ENCODE results near the gene DLGAP1. TPM values are rescaled to one million over a fixed set of nuclear protein-coding genes. Genes with fewer than 3 reads are reported as not detected.

DLGAP1 gene
- polyA plus RNA-seq, 4 donors: 0.22 to 0.47 TPM; not detected in 2

GRCh38 chr18:4276953-4277585, 178.0 kb downstream of the DLGAP1 start:
- Histone ChIP-seq H3K4me1 (ENCODE audit: control insufficient read depth in 3 of 3, insufficient read depth in 2 of 3, low read depth in 1 of 3, low read length in 2 of 3) (no peaks in the 10 kb centered on the region), H3K4me3 (ENCODE audit: low read depth in 1 of 3, low read length in 3 of 3) (no peak overlapping the region), H3K27me3 (ENCODE audit: control insufficient read depth in 3 of 3, insufficient read depth in 3 of 3, low read length in 3 of 3) (no peaks in the 10 kb centered on the region), H3K36me3 (ENCODE audit: control insufficient read depth in 3 of 3, insufficient read depth in 2 of 3, low read depth in 1 of 3, low read length in 3 of 3) (no peaks in the 10 kb centered on the region), H3K27ac (ENCODE audit: low read depth in 1 of 3, low read length in 2 of 3) (no peak overlapping the region), H3K9me3 (ENCODE audit: control insufficient read depth in 2 of 2, insufficient read depth in 1 of 2, low read depth in 1 of 2, low read length in 1 of 2) (no peaks in the 10 kb centered on the region)
- DNase-seq: no peak
- no peak for FAIRE-seq
- WGBS, 3 donors: 67 to 78% (median 71%) methylated on average over 5 of the region's 5 CpGs

- 95 to 99% (median 97%) methylated on average over 2 of the region's 2 CpGs for WGBS, 3 donors
- no peak for DNase-seq
- FAIRE-seq: no peak
- H3K36me3 ChIP-seq (ENCODE audit: control insufficient read depth in 3 of 3, insufficient read depth in 2 of 3, low read depth in 1 of 3, low read length in 3 of 3): no peaks in the 10 kb centered on the region
- H3K4me3 ChIP-seq (ENCODE audit: low read depth in 1 of 3, low read length in 3 of 3): no peak overlapping the region
- H3K27me3 ChIP-seq (ENCODE audit: control insufficient read depth in 3 of 3, insufficient read depth in 3 of 3, low read length in 3 of 3): no peaks in the 10 kb centered on the region
- H3K9me3 ChIP-seq (ENCODE audit: control insufficient read depth in 2 of 2, insufficient read depth in 1 of 2, low read depth in 1 of 2, low read length in 1 of 2): no peaks in the 10 kb centered on the region
- no peak overlapping the region for H3K27ac ChIP-seq (ENCODE audit: low read depth in 1 of 3, low read length in 2 of 3)
- no peaks in the 10 kb centered on the region for H3K4me1 ChIP-seq (ENCODE audit: control insufficient read depth in 3 of 3, insufficient read depth in 2 of 3, low read depth in 1 of 3, low read length in 2 of 3)
These were observed 183.2 kb downstream of the DLGAP1 start for GRCh38 chr18:4271952-4272351.

- FAIRE-seq: no peak
- 23 to 59% (median 50%) methylated on average over 2 of the region's 2 CpGs for WGBS, 3 donors
- H3K4me3 ChIP-seq (ENCODE audit: low read depth in 1 of 3, low read length in 3 of 3): no peak overlapping the region
- no peaks in the 10 kb centered on the region for H3K9me3 ChIP-seq (ENCODE audit: control insufficient read depth in 2 of 2, insufficient read depth in 1 of 2, low read depth in 1 of 2, low read length in 1 of 2)
- H3K27ac ChIP-seq (ENCODE audit: low read depth in 1 of 3, low read length in 2 of 3): no peak overlapping the region
- no peaks in the 10 kb centered on the region for H3K36me3 ChIP-seq (ENCODE audit: control insufficient read depth in 3 of 3, insufficient read depth in 2 of 3, low read depth in 1 of 3, low read length in 3 of 3)
- H3K4me1 ChIP-seq (ENCODE audit: control insufficient read depth in 3 of 3, insufficient read depth in 2 of 3, low read depth in 1 of 3, low read length in 2 of 3): no peaks in the 10 kb centered on the region
- no peaks in the 10 kb centered on the region for H3K27me3 ChIP-seq (ENCODE audit: control insufficient read depth in 3 of 3, insufficient read depth in 3 of 3, low read length in 3 of 3)
- no peak for DNase-seq
These were observed 184.1 kb downstream of the DLGAP1 start for GRCh38 chr18:4270988-4271387.

DNA sequence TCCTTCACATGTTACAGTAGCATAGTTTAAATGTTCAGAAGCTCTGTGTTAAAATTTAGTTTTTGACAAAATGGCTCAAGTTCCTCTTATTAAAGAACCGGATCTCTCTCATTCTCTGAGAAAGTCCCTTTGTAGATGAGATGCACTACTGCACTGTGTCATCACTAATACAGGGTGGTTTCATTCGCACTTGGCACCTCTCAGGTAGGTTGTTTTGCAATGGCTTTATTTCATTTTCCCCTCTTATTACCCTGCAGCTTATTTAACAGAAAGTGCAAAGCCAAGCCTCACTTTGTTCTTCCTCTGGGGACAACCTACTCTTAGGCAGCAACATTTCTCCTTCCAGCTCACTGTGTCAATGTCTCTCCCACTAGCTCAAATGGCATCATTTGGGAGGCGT, 185.1 kb downstream of the DLGAP1 start:
- Histone ChIP-seq H3K4me3 (ENCODE audit: low read depth in 1 of 3, low read length in 3 of 3) (no peak overlapping the region), H3K9me3 (ENCODE audit: control insufficient read depth in 2 of 2, insufficient read depth in 1 of 2, low read depth in 1 of 2, low read length in 1 of 2) (no peaks in the 10 kb centered on the region), H3K27me3 (ENCODE audit: control insufficient read depth in 3 of 3, insufficient read depth in 3 of 3, low read length in 3 of 3) (no peaks in the 10 kb centered on the region), H3K4me1 (ENCODE audit: control insufficient read depth in 3 of 3, insufficient read depth in 2 of 3, low read depth in 1 of 3, low read length in 2 of 3) (no peaks in the 10 kb centered on the region), H3K27ac (ENCODE audit: low read depth in 1 of 3, low read length in 2 of 3) (no peak overlapping the region), H3K36me3 (ENCODE audit: control insufficient read depth in 3 of 3, insufficient read depth in 2 of 3, low read depth in 1 of 3, low read length in 3 of 3) (no peaks in the 10 kb centered on the region)
- 83 to 91% (median 88%) methylated on average over 3 of the region's 3 CpGs for WGBS, 3 donors
- DNase-seq: no peak
- no peak for FAIRE-seq

DNA sequence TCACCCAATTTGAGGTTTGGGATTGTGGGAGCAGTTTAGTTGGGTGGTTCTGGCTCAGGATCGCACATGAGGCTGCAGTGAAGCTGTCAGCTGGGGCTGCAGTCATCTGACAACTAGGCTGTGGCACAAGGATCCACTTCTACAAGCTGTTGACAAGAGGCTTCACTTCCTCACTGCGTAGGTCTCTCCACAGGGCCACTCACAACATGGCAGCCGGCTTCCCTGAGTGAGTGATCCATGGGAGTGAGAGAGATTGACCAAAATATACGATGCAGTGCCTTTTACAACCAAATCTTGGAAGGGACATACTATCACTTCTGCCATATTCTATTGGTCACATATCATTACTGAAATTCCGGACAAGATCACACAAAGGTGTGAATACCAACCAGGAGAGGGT, 187.5 kb downstream of the DLGAP1 start:
- WGBS, 3 donors: 69 to 82% (median 74%) methylated on average over 5 of the region's 5 CpGs
- no peak for DNase-seq
- no peaks in the 10 kb centered on the region for H3K9me3 ChIP-seq (ENCODE audit: control insufficient read depth in 2 of 2, insufficient read depth in 1 of 2, low read depth in 1 of 2, low read length in 1 of 2)
- no peaks in the 10 kb centered on the region for H3K27me3 ChIP-seq (ENCODE audit: control insufficient read depth in 3 of 3, insufficient read depth in 3 of 3, low read length in 3 of 3)
- no peak overlapping the region for H3K27ac ChIP-seq (ENCODE audit: low read depth in 1 of 3, low read length in 2 of 3)
- H3K4me1 ChIP-seq (ENCODE audit: control insufficient read depth in 3 of 3, insufficient read depth in 2 of 3, low read depth in 1 of 3, low read length in 2 of 3): no peaks in the 10 kb centered on the region
- no peak for FAIRE-seq
- H3K36me3 ChIP-seq (ENCODE audit: control insufficient read depth in 3 of 3, insufficient read depth in 2 of 3, low read depth in 1 of 3, low read length in 3 of 3): no peaks in the 10 kb centered on the region
- no peak overlapping the region for H3K4me3 ChIP-seq (ENCODE audit: low read depth in 1 of 3, low read length in 3 of 3)

DNA sequence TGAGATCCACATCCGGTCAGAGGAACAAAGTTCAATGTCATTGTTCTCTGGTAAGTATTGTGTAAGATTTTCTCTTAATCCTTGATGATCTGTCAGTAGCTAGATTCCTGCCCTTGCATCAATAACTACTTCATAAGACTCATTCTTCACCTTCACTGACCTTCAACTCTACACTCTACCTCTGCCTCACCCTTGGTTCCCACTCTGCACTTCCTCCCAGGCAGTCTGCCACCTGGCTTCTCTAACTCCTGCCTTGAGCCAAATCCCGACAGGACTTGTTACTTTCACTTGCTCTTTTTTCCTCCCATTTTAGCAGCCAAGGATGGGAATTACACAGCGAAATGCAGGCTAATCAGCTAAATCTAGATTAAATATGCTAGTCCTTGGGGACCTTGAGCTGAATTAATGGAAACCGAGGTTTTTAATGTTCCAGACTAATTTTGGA, 190.7 kb downstream of the DLGAP1 start:
- H3K4me3 ChIP-seq (ENCODE audit: low read depth in 1 of 3, low read length in 3 of 3): no peak overlapping the region
- FAIRE-seq: no peak
- H3K27ac ChIP-seq (ENCODE audit: low read depth in 1 of 3, low read length in 2 of 3): no peak overlapping the region
- no peaks in the 10 kb centered on the region for H3K27me3 ChIP-seq (ENCODE audit: control insufficient read depth in 3 of 3, insufficient read depth in 3 of 3, low read length in 3 of 3)
- H3K9me3 ChIP-seq (ENCODE audit: control insufficient read depth in 2 of 2, insufficient read depth in 1 of 2, low read depth in 1 of 2, low read length in 1 of 2): no peaks in the 10 kb centered on the region
- H3K4me1 ChIP-seq (ENCODE audit: control insufficient read depth in 3 of 3, insufficient read depth in 2 of 3, low read depth in 1 of 3, low read length in 2 of 3): no peaks in the 10 kb centered on the region
- no peaks in the 10 kb centered on the region for H3K36me3 ChIP-seq (ENCODE audit: control insufficient read depth in 3 of 3, insufficient read depth in 2 of 3, low read depth in 1 of 3, low read length in 3 of 3)
- WGBS, 3 donors: 27 to 52% (median 41%) methylated on average over 4 of the region's 4 CpGs
- no peak for DNase-seq

DNA sequence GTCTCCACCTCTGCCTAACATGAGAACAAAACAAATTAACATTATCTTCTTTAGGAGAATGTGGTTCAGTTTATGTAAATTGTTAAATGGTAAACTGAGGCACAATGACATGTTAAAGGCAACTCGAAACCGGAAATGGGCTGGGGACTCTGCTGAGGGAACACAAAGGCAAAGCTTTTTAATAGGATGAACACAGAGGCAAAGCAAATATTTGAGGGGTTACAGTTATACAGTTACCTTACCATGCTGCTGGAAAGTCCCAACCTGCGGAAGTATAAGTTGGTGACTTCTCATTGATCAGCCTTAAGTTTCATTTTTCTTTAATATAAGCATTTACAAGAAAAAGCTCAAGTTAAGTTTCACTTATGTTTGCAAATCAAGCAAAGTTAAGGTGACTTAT, 195.0 kb downstream of the DLGAP1 start:
- FAIRE-seq: no peak
- H3K4me3 ChIP-seq (ENCODE audit: low read depth in 1 of 3, low read length in 3 of 3): no peak overlapping the region
- no peaks in the 10 kb centered on the region for H3K36me3 ChIP-seq (ENCODE audit: control insufficient read depth in 3 of 3, insufficient read depth in 2 of 3, low read depth in 1 of 3, low read length in 3 of 3)
- no peak for DNase-seq
- no peaks in the 10 kb centered on the region for H3K4me1 ChIP-seq (ENCODE audit: control insufficient read depth in 3 of 3, insufficient read depth in 2 of 3, low read depth in 1 of 3, low read length in 2 of 3)
- no peaks in the 10 kb centered on the region for H3K9me3 ChIP-seq (ENCODE audit: control insufficient read depth in 2 of 2, insufficient read depth in 1 of 2, low read depth in 1 of 2, low read length in 1 of 2)
- no peak overlapping the region for H3K27ac ChIP-seq (ENCODE audit: low read depth in 1 of 3, low read length in 2 of 3)
- 85 to 88% (median 86%) methylated on average over 3 of the region's 3 CpGs for WGBS, 3 donors
- H3K27me3 ChIP-seq (ENCODE audit: control insufficient read depth in 3 of 3, insufficient read depth in 3 of 3, low read length in 3 of 3): no peaks in the 10 kb centered on the region

GRCh38 chr18:4256766-4257417, 198.2 kb downstream of the DLGAP1 start:
- DNase-seq: no peak

DNA sequence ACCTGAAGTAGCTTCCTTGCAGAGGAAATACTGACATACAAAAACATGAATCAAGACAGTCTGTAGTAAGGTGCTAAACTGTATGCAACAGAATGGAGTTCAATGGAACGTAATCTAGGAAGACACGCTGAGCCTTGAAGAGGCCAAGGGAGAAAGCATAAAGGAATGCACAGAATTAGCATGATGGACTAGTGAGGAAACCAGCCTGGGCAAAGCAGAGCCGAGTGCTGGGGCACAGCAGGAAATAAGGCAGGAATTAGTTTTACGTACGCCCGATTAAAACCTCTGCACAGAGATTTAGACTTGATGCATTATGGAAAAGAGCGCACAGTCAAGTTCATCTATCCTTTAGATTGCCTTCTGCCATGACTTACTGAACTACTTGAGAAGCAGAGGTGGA, 200.3 kb downstream of the DLGAP1 start:
- no peaks in the 10 kb centered on the region for H3K4me1 ChIP-seq (ENCODE audit: control insufficient read depth in 3 of 3, insufficient read depth in 2 of 3, low read depth in 1 of 3, low read length in 2 of 3)
- 72 to 88% (median 79%) methylated on average over 7 of the region's 7 CpGs for WGBS, 3 donors
- no peaks in the 10 kb centered on the region for H3K9me3 ChIP-seq (ENCODE audit: control insufficient read depth in 2 of 2, insufficient read depth in 1 of 2, low read depth in 1 of 2, low read length in 1 of 2)
- H3K4me3 ChIP-seq (ENCODE audit: low read depth in 1 of 3, low read length in 3 of 3): no peak overlapping the region
- no peaks in the 10 kb centered on the region for H3K36me3 ChIP-seq (ENCODE audit: control insufficient read depth in 3 of 3, insufficient read depth in 2 of 3, low read depth in 1 of 3, low read length in 3 of 3)
- no peaks in the 10 kb centered on the region for H3K27me3 ChIP-seq (ENCODE audit: control insufficient read depth in 3 of 3, insufficient read depth in 3 of 3, low read length in 3 of 3)
- DNase-seq: no peak
- FAIRE-seq: no peak
- no peak overlapping the region for H3K27ac ChIP-seq (ENCODE audit: low read depth in 1 of 3, low read length in 2 of 3)

More at GRCh38 chr18:4256766-4257417, 198.2 kb downstream of the DLGAP1 start:
- no peak overlapping the region for H3K4me3 ChIP-seq (ENCODE audit: low read depth in 1 of 3, low read length in 3 of 3)
- H3K36me3 ChIP-seq (ENCODE audit: control insufficient read depth in 3 of 3, insufficient read depth in 2 of 3, low read depth in 1 of 3, low read length in 3 of 3): no peaks in the 10 kb centered on the region
- 57 to 65% (median 58%) methylated on average over 7 of the region's 7 CpGs for WGBS, 3 donors
- H3K9me3 ChIP-seq (ENCODE audit: control insufficient read depth in 2 of 2, insufficient read depth in 1 of 2, low read depth in 1 of 2, low read length in 1 of 2): no peaks in the 10 kb centered on the region
- H3K27me3 ChIP-seq (ENCODE audit: control insufficient read depth in 3 of 3, insufficient read depth in 3 of 3, low read length in 3 of 3): no peaks in the 10 kb centered on the region
- H3K27ac ChIP-seq (ENCODE audit: low read depth in 1 of 3, low read length in 2 of 3): no peak overlapping the region
- H3K4me1 ChIP-seq (ENCODE audit: control insufficient read depth in 3 of 3, insufficient read depth in 2 of 3, low read depth in 1 of 3, low read length in 2 of 3): no peaks in the 10 kb centered on the region
- no peak for FAIRE-seq
